PC-3 (cell line): ENCODE results near the gene MIDN. TPM values are rescaled to one million over a fixed set of nuclear protein-coding genes. Genes with fewer than 3 reads are reported as not detected.

Source experiments
- ATAC-seq: fragments of 200-7000 bp; cut with Tn5 transposase; 2 replicates; pipeline ENCODE4 v1.9.1; 2020; ENCODE audit warnings: mild to moderate bottlenecking, moderate library complexity
- BruUV-seq: library from RNA; stranded (reverse); fragments of 400-500 nt; replicated peaks from 2 replicates; lab custom pipeline; 2021; lab: Mats Ljungman, UMichigan
- CTCF ChIA-PET: fragments of 300-600 bp; sonication (Branson Sonifier 250); formaldehyde crosslinking; loops from one replicate; lab custom pipeline; 2022; ENCODE audit warnings: antibody characterized with exemption; lab: Charles Lee
- POLR2A ChIA-PET: fragments of 300-600 bp; sonication (Branson Sonifier 250); formaldehyde crosslinking; loops from one replicate; lab custom pipeline; 2022; ENCODE audit warnings: antibody characterized with exemption; ENCODE audit not compliant: unreplicated experiment; lab: Charles Lee
- DNase-seq: peaks from one replicate; pipeline ENCODE4 v3.0.0-alpha.2; 2015
- H2AFZ ChIP-seq: fragments of 300-600 bp; sonication (generic); 2 replicates; pipeline ENCODE4 v1.6.0; 2016; ENCODE audit warnings: antibody characterized with exemption, low read length
- H3F3A ChIP-seq: fragments of 300-600 bp; sonication (generic); one replicate; pipeline ENCODE4 v1.6.0; 2017; ENCODE audit warnings: antibody characterized with exemption, low read length, control low read depth, mild to moderate bottlenecking; ENCODE audit not compliant: unreplicated experiment
- H3K27ac ChIP-seq: fragments of 300-600 bp; sonication (generic); 2 replicates; pipeline ENCODE4 v1.5.1; 2016; ENCODE audit warnings: mild to moderate bottlenecking, low read length
- H3K27me3 ChIP-seq: fragments of 300-600 bp; sonication (generic); 2 replicates; pipeline ENCODE4 v1.6.1; 2016; ENCODE audit warnings: low read length, mixed read lengths
- H3K36me3 ChIP-seq: fragments of 300-600 bp; sonication (generic); 2 replicates; pipeline ENCODE4 v1.6.1; 2016; ENCODE audit warnings: low read depth, mixed run types, low read length, mixed read lengths
- H3K4me1 ChIP-seq: fragments of 300-600 bp; sonication (generic); 2 replicates; pipeline ENCODE4 v1.5.1; 2016; ENCODE audit warnings: low read length; ENCODE audit not compliant: insufficient read depth
- H3K4me2 ChIP-seq: fragments of 300-600 bp; sonication (generic); 2 replicates; pipeline ENCODE4 v1.6.0; 2016; ENCODE audit warnings: low read length
- H3K4me3 ChIP-seq: fragments of 300-600 bp; sonication (generic); 2 replicates; pipeline ENCODE4 v1.5.1; 2016; ENCODE audit warnings: mild to moderate bottlenecking, low read length, mixed read lengths
- H3K79me2 ChIP-seq: fragments of 300-600 bp; sonication (generic); 2 replicates; pipeline ENCODE4 v1.6.1; 2017; ENCODE audit warnings: low read length, mixed read lengths
- H3K9ac ChIP-seq: fragments of 300-600 bp; sonication (generic); 2 replicates; pipeline ENCODE4 v1.6.0; 2016; ENCODE audit warnings: mild to moderate bottlenecking, low read length
- H3K9me2 ChIP-seq: fragments of 300-600 bp; sonication (generic); replicated peaks from 2 replicates; pipeline ENCODE4 v1.6.1; 2016; ENCODE audit warnings: mixed run types, low read length, mixed read lengths
- H3K9me3 ChIP-seq: fragments of 300-600 bp; sonication (generic); 2 replicates; pipeline ENCODE4 v1.6.1; 2016; ENCODE audit warnings: low read length, mixed read lengths
- H4K20me1 ChIP-seq: fragments of 300-600 bp; sonication (generic); 2 replicates; pipeline ENCODE4 v1.6.1; 2016; ENCODE audit warnings: low read length, mixed read lengths
- CTCF ChIP-seq: fragments of 300-600 bp; sonication (generic); conservative IDR thresholded peaks from 2 replicates; pipeline ENCODE4 v1.5.1; 2017; ENCODE audit warnings: antibody characterized with exemption, low read depth, mild to moderate bottlenecking, low read length
- EZH2 ChIP-seq: fragments of 300-600 bp; sonication (generic); IDR thresholded peaks from one replicate; pipeline ENCODE4 v1.6.1; 2017; ENCODE audit warnings: antibody characterized with exemption, mild to moderate bottlenecking, low read length; ENCODE audit not compliant: unreplicated experiment
- EZH2phosphoT487 ChIP-seq: fragments of 300-600 bp; sonication (generic); IDR thresholded peaks from 2 replicates; pipeline ENCODE4 v1.6.1; 2018; ENCODE audit warnings: mild to moderate bottlenecking, antibody characterized with exemption, low read length, borderline replicate concordance
- intact Hi-C: fragments of 100-400 bp; cut with micrococcal nuclease; formaldehyde crosslinking; loops from 2 replicates; pipeline ENCODE4 v1.9.0; 2023
- total RNA-seq: library from RNA; depleted of rRNA; stranded (reverse); fragments of >200 nt; gene quantifications from 2 replicates; pipeline ENCODE4 v1.2.3, GENCODE V29; 2014

Gene MIDN
- total RNA-seq, 1 experiment from 2014 or later, result 17.3 TPM

- TF ChIP-seq CTCF, result no peak
- TF ChIP-seq EZH2, result no peak
- no peak for TF ChIP-seq EZH2phosphoT487
- Histone ChIP-seq H2AFZ (peak within 1 kb of the TSS; percentile 71), H3K27me3 (no peaks in the 10 kb centered on the region), H3K9me3 (no peaks in the 10 kb centered on the region), H3K4me2 (peak within 1 kb of the TSS; percentile 88), H3K27ac (no peak within 1 kb of the TSS), H3K79me2 (peaks cover 42% of the 10 kb centered on the region), H3K4me1 (peaks cover 9% of the 10 kb centered on the region; the same call in 1 of the 2 replicates), H3K9me2 (no peaks in the 10 kb centered on the region), H3K4me3 (peak within 1 kb of the TSS; percentile 84), H3K9ac (peak within 1 kb of the TSS; percentile 66), H4K20me1 (peaks cover 12% of the 10 kb centered on the region; the same call in 1 of the 2 replicates), H3F3A (no peaks in the 10 kb centered on the region), H3K36me3 (no peaks in the 10 kb centered on the region)
- POLR2A ChIA-PET, result no interaction called here
- ATAC-seq (peak; percentile 87), DNase-seq (peak; percentile 93)
- CTCF ChIA-PET, result no interaction called here
- no TSS peak for BruUV-seq
- intact Hi-C loops, result no loop called here
Observed at GRCh38 chr19:1205114-1206099, 43.0 kb upstream of the MIDN start, which contains the start of gene STK11. TSS of gene STK11 (plus strand) at chr19:1205778. CDS start at chr19:1206914, 1,136 bp downstream.

- peaks cover 51% of the 10 kb centered on the region for H3K79me2 ChIP-seq
- intact Hi-C loops, result no loop called here
Observed at GRCh38 chr19:1206150-1206863, 42.1 kb upstream of the MIDN start.

More at GRCh38 chr19:1206150-1206863, 42.1 kb upstream of the MIDN start:
- no peaks in the 10 kb centered on the region for H3F3A ChIP-seq
- no peak overlapping the region for H2AFZ ChIP-seq
- H3K4me3 ChIP-seq, result peak overlapping the region; percentile 84
- no peaks in the 10 kb centered on the region for H3K27me3 ChIP-seq
- peaks cover 9% of the 10 kb centered on the region; the same call in 1 of the 2 replicates for H3K4me1 ChIP-seq
- no peaks in the 10 kb centered on the region for H3K9me3 ChIP-seq
- no peaks in the 10 kb centered on the region for H3K36me3 ChIP-seq
- no peak for TF ChIP-seq CTCF
- no peak for TF ChIP-seq EZH2
- TF ChIP-seq EZH2phosphoT487, result no peak
- BruUV-seq, result no TSS peak
- ChIA-PET CTCF (no interaction called here), POLR2A (no interaction called here)
- H4K20me1 ChIP-seq, result peaks cover 12% of the 10 kb centered on the region; the same call in 1 of the 2 replicates
- no peaks in the 10 kb centered on the region for H3K9me2 ChIP-seq
- DNase-seq (no peak), ATAC-seq (no peak)
- peak overlapping the region; percentile 81 for H3K4me2 ChIP-seq
- H3K27ac ChIP-seq, result no peak overlapping the region
- peak overlapping the region; percentile 66 for H3K9ac ChIP-seq
